Effector memory CD4-positive, alpha-beta T cell (primary cell): Measurements from ENCODE around the gene VCPKMT.

Experiments
- DNase-seq, 3 donors: peaks; one replicate each; pipeline ENCODE4 v3.0.0-alpha.2; 2020
- H3K27ac ChIP-seq: 2 replicates; pipeline ENCODE4 v1.7.0; 2013; ENCODE audit warnings: mild to moderate bottlenecking, low read length, moderate library complexity; ENCODE audit not compliant: insufficient read depth, poor library complexity, severe bottlenecking
- H3K27me3 ChIP-seq: replicated peaks from 2 replicates; pipeline ENCODE4 v1.7.0; 2013; ENCODE audit warnings: mild to moderate bottlenecking, low read length; ENCODE audit not compliant: insufficient read depth, control insufficient read depth, poor library complexity, severe bottlenecking
- H3K36me3 ChIP-seq: 2 replicates; pipeline ENCODE4 v1.7.0; 2013; ENCODE audit warnings: mild to moderate bottlenecking, low read length, moderate library complexity; ENCODE audit not compliant: control insufficient read depth, insufficient read depth
- H3K4me1 ChIP-seq: 2 replicates; pipeline ENCODE4 v1.7.0; 2013; ENCODE audit warnings: low read length, mild to moderate bottlenecking; ENCODE audit not compliant: control insufficient read depth, insufficient read depth, poor library complexity, severe bottlenecking
- H3K4me3 ChIP-seq: 2 replicates; pipeline ENCODE4 v1.7.0; 2013; ENCODE audit warnings: low read length, low read depth, mild to moderate bottlenecking; ENCODE audit not compliant: insufficient read depth, poor library complexity, severe bottlenecking
- H3K9me3 ChIP-seq: 2 replicates; pipeline ENCODE4 v1.7.0; 2013; ENCODE audit warnings: mild to moderate bottlenecking, low read length, moderate library complexity; ENCODE audit not compliant: control insufficient read depth

The VCPKMT gene

DNA sequence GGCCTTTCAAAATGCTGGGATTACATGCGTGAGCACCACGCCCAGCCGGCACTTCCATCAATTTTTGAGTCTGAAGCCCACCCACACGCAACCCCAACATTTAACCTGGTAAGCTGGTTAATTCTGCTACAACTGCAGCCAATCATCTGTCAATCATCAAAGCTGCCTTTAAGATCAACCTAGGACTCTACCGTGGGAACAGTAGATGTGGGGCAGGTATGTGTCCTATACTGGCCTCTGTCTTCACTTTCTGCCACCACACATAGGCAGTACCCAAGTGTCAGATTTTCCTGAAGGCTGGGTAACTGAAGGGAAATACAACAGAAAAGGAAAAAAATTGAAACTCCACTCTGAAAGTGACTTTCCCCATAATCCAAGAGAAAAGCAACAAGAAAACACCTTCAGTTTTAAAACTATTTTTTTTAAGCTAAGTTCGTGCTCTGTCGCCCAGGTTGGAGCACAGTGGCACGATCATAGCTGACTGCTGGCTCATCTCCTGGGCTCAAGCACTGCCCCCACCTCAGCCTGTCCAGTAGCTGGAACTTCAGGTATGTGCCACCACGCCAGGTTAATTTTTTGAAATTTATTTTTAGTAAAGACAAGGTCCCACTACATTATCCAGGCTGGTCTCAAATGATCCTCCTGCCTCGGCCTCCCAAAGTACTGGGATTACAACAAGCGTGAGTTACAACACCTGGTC is 22.2 kb downstream of the VCPKMT start:
- no peaks in the 10 kb centered on the region for H3K36me3 ChIP-seq
- no peak overlapping the region for H3K27ac ChIP-seq
- H3K9me3 ChIP-seq: no peaks in the 10 kb centered on the region

DNA sequence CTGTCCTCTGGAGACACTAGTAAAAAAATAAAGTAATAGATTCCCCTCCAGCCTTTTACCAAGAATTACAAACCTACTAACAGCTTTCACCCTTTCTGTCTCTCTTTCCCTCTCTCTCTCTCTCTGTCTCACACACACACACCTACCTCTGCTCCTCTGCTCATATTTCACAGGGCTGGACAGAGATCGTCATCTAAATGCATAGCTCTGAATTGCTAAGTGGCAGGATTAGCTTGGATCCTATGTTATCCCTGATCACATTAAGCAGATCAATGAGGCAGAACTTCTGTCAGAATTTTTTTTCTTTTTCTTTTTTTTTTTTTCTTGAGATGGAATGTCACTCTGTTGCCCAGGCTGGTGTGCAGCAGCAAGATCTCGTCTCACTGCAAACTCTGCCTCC is 22.9 kb downstream of the VCPKMT start:
- no peak overlapping the region for H3K27ac ChIP-seq
- H3K4me3 ChIP-seq: no peak overlapping the region
- H3K9me3 ChIP-seq: no peaks in the 10 kb centered on the region
- H3K36me3 ChIP-seq: no peaks in the 10 kb centered on the region
- DNase-seq: no peak
- no peaks in the 10 kb centered on the region for H3K27me3 ChIP-seq
- peaks cover 29% of the 10 kb centered on the region for H3K4me1 ChIP-seq

More for the DNA sequence above, 22.2 kb downstream of the VCPKMT start:
- no peaks in the 10 kb centered on the region for H3K27me3 ChIP-seq
- no peak for DNase-seq
- no peak overlapping the region for H3K4me3 ChIP-seq
- H3K4me1 ChIP-seq: peaks cover 22% of the 10 kb centered on the region

DNA sequence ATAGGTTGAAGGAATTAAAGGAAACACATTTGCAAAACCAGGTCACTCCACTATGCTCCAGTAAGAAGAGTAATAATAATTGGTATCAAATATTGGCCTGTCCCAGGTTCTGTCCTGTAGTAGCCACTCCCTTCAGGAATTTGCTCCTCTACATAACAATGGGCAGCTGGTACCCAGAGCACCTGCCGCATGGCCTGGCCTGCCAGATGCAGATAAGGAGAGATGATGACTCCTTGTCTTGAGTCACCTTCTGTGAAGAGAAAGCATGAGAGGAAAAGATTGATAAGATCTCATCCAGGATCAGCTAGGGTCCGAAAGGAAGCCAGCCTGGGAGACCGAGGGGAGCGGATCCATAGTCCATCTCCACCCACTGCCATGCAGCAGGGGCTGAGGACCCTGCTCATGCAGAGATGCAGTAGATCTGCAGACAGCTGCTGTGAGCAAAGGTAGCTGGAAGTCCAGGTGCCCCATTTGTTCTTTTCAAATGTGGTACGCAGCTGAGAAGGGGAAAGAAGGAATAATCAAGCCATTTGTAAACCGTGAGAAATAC is 24.3 kb downstream of the VCPKMT start:
- Histone ChIP-seq H3K36me3 (no peaks in the 10 kb centered on the region), H3K9me3 (no peaks in the 10 kb centered on the region), H3K27ac (no peak overlapping the region), H3K4me1 (peaks cover 41% of the 10 kb centered on the region), H3K27me3 (no peaks in the 10 kb centered on the region), H3K4me3 (no peak overlapping the region)
- no peak for DNase-seq

DNA sequence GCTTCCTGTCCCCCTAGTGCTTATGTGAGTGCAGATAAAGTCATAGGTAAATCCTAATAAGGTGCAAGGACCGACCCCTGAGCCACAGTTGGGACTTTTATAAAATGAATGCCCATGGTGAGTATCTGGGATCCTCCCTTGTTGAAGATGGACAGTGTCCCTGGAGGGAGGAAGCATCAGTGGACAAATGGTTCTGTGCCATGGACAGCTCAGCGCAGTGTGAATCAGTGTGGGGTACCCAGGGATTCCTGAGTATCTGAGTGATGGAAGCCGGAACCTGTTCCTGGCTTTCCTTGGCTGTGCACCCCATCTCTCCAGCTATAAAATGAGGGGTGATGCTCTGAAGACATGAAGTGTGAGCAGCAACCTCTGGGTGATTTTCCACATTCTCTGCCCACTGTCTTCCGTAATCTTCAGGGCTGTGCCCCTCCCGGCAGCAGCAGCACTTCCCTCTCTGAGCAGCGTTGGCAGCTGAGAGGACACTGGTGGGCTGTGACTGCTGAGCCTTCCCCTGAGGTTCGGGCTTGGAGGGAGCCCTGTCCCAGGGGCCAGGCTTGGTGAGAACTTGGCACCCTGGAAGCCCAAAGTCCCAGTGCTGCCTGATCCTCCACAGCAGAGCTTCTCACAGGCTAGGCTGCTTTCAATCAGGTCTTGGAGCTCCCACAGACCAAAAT is 25.0 kb downstream of the VCPKMT start:
- Histone ChIP-seq H3K4me3 (no peak overlapping the region), H3K9me3 (no peaks in the 10 kb centered on the region), H3K4me1 (peaks cover 36% of the 10 kb centered on the region), H3K27me3 (no peaks in the 10 kb centered on the region), H3K27ac (no peak overlapping the region), H3K36me3 (no peaks in the 10 kb centered on the region)
- DNase-seq: no peak

DNA sequence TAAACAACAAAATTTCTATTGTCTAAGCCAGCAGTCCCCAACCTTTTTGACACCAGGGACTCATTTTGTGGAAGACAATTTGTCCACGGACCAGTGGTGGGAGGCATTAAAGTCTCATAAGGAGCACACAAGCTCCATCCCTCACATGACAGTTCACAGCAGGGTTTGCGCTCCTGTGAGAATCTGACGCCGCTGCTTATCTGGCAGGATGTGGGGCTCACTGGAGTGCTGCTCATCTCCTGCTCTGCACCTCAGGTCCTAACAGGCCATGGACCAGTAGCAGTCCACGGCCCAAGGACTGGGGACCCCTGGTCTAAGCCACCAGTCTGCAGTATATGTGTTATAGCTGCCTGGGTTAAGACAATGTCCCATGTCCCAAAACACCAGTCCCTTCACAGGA is 27.2 kb downstream of the VCPKMT start:
- Histone ChIP-seq H3K4me3 (no peak overlapping the region), H3K4me1 (peaks cover 44% of the 10 kb centered on the region), H3K36me3 (no peaks in the 10 kb centered on the region), H3K9me3 (no peaks in the 10 kb centered on the region), H3K27ac (no peak overlapping the region), H3K27me3 (no peaks in the 10 kb centered on the region)
- DNase-seq: no peak

DNA sequence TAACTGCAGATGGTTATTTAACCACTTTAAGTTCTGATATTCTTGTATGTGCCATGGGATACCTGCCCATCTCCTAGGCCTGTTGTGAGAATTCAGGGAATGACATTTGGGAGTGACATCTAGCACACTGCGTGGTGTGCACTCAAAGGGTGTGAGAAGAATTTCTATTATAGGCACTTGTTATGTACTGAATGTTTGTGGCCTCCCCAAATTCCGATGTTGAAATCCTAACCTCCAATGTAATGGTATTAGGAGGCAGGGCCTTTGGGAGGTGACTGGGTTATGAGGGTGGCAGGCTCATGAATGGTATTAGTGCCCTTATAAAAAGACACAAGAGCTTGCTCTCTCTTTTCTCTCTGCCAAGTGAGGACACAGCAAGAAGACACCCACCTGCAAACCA is 27.6 kb downstream of the VCPKMT start:
- H3K27me3 ChIP-seq: no peaks in the 10 kb centered on the region
- no peak overlapping the region for H3K27ac ChIP-seq
- H3K4me1 ChIP-seq: peaks cover 48% of the 10 kb centered on the region
- no peaks in the 10 kb centered on the region for H3K36me3 ChIP-seq
- no peak for DNase-seq
- H3K4me3 ChIP-seq: no peak overlapping the region
- H3K9me3 ChIP-seq: no peaks in the 10 kb centered on the region

DNA sequence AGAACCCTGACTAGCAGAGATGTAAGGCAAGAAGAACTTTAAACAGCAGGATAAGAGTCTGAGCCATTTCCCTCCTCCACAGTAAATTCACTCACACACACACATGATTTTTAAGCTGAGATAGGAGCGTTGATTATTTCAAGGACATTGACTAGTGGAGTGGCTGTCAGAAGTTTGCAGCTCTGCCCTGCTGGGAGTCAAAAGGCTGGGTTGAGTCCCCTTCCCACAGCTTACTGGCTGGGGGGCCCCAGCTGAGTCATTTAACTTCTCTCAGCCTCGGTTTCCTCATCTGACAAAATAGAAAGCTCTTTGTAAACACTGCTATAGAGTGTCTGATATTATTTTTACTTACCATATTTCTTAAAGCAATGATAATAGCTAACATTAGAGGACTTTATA is 28.3 kb downstream of the VCPKMT start:
- H3K36me3 ChIP-seq: no peaks in the 10 kb centered on the region
- peaks cover 53% of the 10 kb centered on the region for H3K4me1 ChIP-seq
- no peak for DNase-seq
- peak overlapping the region; percentile 41 for H3K27ac ChIP-seq
- H3K4me3 ChIP-seq: no peak overlapping the region
- no peaks in the 10 kb centered on the region for H3K9me3 ChIP-seq
- H3K27me3 ChIP-seq: no peaks in the 10 kb centered on the region

DNA sequence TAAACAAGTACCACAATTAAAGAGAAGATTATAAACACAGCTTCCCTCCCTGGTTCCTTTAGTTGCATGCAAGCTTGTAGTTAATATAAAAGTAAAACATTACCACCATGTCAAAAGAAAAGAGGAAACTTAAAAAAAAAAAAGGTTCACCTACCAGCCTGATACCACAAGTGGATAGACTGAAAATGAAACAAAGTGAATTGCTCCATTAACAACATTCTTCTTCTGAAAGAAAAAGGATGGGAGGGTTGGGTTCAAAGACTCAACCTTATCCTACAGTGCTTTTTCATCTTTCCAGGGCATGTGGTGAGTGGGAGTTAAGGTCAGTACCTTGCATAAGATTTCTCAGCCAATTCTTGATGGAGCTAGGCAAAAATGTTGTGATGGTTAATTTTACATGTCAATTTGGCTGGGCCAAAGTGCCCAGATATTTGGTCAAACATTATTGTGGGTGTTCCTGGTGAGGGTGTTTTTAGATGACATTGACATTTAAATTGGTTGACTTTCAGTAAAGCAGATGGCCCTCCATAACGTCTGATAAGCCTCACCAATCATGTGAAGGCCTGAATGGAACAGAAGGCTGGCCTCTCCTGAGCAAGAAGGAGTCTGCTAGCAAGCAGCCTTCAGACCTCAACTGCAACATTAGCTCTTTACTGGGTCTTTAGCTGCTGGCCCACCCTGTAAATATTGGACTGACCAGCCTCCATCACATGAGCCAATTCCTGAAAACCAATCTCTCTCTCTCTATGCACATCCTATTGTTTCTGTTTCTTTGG is 28.8 kb downstream of the VCPKMT start:
- H3K27me3 ChIP-seq: no peaks in the 10 kb centered on the region
- peak overlapping the region; percentile 9 for H3K4me3 ChIP-seq
- no peaks in the 10 kb centered on the region for H3K9me3 ChIP-seq
- H3K4me1 ChIP-seq: peaks cover 58% of the 10 kb centered on the region
- no peaks in the 10 kb centered on the region for H3K36me3 ChIP-seq
- peak overlapping the region; percentile 41 for H3K27ac ChIP-seq
- DNase-seq: no peak

DNA sequence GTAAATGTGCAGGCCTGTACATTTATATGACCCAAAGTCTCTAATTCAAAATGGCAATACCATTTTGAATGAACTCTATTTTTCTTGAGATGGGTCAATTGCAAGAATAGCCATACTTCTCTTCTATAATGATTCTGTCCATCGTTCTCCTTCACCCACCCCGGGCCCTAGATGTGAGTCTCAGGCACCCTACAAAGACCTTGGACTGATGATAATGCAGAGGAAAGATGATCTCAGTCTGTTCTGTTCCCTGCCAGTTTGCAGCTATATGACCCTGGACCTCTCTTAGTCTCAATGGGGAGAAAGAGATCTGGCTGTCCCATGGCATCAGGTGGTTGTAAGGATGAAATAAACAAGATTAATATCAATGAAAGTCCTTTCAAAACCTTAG is 30.1 kb downstream of the VCPKMT start:
- H3K4me1 ChIP-seq: peaks cover 68% of the 10 kb centered on the region
- no peaks in the 10 kb centered on the region for H3K9me3 ChIP-seq
- peak overlapping the region; percentile 38 for H3K27ac ChIP-seq
- H3K27me3 ChIP-seq: no peaks in the 10 kb centered on the region
- no peak overlapping the region for H3K4me3 ChIP-seq
- DNase-seq: no peak
- no peaks in the 10 kb centered on the region for H3K36me3 ChIP-seq
